ENCODE results near the gene USP24.
"Not testable (repeated sequence)": the region's sequence is repeated elsewhere in the genome, so short reads cannot be mapped to it uniquely, and the experiment has no call there.

The USP24 gene

DNA sequence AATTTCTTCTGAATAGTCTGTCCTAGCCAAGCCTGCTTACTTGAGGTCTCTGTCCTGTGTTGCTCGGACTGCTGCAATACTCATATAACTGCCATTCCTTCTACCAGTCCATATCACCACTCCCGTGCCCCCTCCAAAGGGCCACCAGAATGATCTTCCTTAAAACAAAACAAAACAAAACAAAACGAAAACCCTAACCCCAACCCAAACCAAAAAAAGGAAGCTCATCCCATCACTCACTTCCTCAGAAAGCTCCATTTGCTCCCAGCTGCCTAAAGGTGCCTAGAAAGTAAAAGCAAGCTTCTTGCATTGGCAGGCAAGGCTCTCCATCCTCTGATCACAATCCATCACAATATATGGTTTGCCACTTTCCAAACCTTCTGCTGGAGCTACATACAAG lies 20.3 kb downstream of the USP24 start:
- no peak for DNase-seq

GRCh38 chr1:55192093-55192492 lies 23.1 kb downstream of the USP24 start:
- no peak for DNase-seq

- DNase-seq, result not testable (repeated sequence)
Measured at GRCh38 chr1:55191219-55191952, 23.8 kb downstream of the USP24 start.

DNA sequence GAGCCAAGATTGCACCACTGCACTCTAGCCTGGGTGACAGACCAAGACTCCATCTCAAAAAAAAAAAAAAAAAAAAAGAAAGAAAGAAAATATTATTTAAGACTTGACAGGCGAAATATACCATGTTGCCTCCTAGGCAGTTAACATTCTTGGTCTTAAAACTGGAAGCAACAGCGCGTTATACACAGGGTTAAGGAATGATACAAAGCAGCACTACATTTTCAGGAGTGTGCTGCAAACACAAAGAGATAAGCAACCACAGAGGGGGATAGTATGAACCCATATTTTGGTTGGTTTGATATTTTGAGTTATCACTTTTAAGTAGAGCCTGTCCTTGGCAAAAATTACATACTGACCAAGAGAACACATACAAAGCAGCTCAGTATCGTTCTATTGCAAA lies 25.1 kb downstream of the USP24 start:
- DNase-seq, result no peak

DNA sequence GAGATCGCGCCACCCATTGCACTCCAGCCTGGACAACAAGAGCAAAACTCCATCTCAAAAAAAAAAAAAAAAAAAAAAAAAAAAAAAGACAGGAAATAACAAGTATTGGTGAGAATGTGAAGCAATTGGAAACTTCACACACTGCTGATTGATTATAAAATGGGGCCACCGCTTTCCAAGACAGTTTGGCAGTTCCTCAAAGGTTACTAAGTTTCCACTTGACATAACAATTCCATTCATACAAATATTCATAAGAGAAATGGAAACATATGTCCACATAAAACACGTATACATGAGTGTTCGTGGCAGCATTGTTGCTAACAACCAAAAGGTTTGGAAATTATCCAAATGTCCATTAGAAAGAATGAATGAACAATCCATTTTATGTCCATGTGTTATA lies 26.3 kb downstream of the USP24 start:
- DNase-seq, result no peak

DNA sequence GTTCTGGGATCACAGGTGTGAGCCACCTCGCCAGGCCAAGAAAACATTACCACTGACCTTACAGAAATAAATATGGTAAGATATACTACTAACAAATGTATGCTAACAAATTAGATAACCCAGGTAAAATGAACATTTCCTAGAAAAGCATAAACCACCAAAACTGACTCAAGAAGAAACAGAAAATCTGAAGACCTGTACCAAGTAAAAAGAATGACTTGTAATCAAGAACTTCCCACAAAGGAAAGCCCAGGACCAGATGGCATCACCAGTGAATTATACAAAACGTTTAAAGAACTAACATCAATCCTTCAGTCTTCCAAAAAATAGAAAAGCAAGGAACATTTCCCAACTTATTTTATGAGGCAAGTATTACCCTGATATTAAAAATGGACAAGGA lies 29.3 kb downstream of the USP24 start:
- DNase-seq, result no peak

- DNase-seq, result no peak
Measured at GRCh38 chr1:55184859-55185258, 30.3 kb downstream of the USP24 start.

DNA sequence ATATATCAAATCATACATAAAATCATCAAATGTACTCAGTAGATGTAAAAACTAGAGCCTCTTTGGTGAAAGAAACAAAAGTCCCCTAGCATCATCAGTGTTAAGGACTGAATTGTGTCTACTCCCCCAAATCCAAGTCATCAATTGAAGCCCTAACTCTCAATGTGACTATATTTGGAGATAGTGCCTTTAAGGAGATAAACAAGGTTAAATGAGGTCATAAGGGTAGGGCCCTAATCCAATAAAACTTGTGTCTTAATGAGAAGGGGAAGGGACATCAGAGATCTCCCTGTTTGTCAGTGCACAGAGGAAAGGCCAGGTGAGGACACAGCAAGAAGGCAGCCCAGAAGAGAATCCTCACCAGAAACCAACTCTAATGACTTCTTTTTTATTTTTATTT lies 33.5 kb downstream of the USP24 start:
- DNase-seq, result no peak

GRCh38 chr1:55180075-55180670 lies 35.0 kb downstream of the USP24 start:
- DNase-seq, result no peak

GRCh38 chr1:55179177-55179835 lies 35.9 kb downstream of the USP24 start:
- no peak for DNase-seq

DNA sequence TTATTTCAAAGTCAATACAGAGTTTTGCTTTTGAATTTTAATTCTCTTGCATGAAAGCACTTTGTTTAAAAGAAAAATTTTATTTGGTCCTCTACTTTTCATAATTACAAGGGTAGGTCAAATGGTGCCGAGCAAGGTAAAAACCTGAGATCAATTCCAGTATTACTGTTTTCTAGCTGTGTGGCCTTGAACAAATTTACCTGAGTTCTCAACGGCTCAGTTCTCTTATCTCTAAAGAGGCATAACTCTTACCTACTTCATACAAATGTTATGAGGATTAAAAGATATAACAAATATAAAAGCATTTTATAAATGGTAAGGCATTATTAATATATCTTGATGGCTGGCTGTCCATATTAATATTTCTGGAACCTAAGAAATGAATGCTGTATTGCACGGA lies 42.5 kb downstream of the USP24 start:
- no peak for DNase-seq

- no peak for DNase-seq
Measured at GRCh38 chr1:55172272-55172671, 42.9 kb downstream of the USP24 start.

GRCh38 chr1:55171694-55172093 lies 43.5 kb downstream of the USP24 start:
- no peak for DNase-seq

DNA sequence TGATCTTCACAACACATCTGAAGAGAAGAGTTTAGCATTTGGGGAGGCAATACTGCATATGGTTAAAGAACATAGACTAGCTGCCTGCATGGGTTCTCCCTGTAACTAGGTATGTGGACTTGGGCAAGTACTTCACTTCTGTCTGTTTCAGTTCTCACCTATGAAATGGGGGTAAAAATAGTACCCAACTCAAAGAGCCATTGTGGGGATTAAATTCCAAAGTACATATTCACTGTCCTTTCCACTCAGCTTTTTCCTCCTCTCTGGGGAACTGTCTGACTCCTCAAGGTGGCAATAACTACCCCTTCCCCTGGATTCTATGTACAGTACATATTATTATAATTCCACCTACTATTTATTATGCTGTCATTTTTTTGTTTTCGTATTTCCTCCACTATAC lies 44.7 kb downstream of the USP24 start:
- DNase-seq, result no peak

- DNase-seq, result no peak
Measured at GRCh38 chr1:55169126-55169525, 46.0 kb downstream of the USP24 start.

- DNase-seq, result no peak
Measured at GRCh38 chr1:55168353-55168752, 46.8 kb downstream of the USP24 start.

GRCh38 chr1:55167224-55167871 lies 47.8 kb downstream of the USP24 start:
- DNase-seq, result no peak

DNA sequence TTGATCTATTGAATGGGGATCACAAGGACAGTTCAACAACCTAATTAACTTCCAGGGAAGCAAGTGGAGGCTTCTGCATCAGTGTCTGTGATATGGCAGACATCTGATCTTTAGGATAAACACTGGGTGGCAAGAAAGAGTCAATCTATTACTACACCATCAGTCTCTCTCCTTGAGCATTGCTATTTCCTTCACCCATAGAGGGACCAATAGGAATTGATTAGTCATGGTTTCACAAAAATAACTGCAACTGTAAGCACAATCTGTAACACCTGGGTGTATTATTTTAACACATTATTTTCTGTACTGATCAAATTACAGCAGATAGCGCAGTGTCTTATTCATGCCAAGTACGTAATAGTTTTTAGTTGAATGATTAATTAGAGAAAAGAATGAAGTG lies 50.3 kb downstream of the USP24 start:
- DNase-seq, result no peak

DNA sequence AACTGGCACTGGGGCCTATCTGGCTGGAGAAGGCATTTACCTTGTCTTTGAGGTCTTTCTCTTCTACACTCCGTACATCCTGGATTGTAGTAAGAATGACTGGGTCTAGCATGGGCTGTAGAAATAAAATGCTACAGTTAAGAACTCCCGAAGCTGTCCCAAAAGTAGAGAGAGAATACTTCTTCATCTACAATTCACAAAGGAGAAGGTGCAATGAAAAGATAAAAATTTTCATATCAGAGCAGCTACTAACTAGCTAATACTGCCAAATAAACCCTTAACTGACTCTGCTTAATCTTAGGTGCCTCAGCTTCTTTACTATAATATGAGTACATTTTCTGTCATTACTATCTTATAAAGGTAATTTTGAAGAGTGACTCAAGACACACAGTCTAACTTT lies 55.6 kb downstream of the USP24 start:
- DNase-seq, result no peak

DNA sequence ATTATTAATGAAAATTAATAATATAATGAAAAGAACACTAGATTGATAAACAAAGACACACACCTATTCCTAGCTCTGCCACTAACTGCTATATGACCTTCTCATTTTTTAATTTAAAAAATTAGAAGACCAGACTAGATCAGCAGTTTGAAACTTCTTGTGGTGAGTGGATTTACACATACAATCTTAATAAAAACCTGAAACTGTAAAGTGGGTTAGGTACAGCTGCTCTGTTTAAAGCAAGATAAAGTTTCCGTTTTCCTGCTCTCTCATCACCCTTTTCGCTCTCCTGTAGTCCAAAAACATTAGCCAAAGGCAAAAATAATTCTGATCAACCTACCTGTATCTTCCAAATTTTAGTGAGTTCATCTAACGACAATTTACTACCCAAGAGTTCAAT lies 58.6 kb downstream of the USP24 start:
- DNase-seq, result no peak

DNA sequence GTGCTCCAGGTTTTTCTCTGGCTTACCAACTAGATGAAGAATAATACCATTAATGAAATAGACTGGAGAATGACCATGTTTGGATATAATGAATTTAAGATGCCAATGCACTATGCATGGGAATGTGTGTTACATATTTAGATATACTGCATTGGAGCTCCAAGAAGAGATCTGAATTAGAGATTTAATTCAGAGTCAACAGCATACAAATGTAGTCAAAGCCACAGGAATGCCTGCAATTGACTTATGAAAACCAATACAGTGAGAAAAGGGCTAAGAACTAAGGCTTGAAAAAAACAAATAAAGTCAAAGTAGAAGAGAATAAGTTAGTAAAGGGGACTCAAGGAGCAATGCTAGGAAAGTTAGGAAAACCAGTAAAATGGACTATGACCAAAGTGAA lies 59.1 kb downstream of the USP24 start:
- no peak for DNase-seq

DNA sequence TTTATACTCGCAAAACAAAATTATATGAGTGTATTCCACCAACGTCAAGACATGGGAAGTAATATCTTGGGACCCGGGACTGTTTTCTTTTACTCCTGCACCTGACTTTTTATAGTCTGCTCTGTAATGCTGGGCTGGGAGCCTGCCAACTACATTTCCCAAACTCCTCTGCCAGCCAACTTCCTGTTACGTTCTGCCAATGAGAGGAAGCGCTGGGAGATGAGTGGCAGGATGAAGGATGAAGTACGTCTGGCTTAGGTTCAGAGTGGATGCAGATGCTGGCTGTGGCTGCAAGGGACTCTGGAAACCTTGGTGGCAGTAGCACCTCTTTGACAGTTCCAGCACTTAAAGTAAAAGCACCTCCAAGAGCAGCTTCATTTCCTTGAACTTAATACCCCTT lies 59.6 kb downstream of the USP24 start:
- no peak for DNase-seq

DNA sequence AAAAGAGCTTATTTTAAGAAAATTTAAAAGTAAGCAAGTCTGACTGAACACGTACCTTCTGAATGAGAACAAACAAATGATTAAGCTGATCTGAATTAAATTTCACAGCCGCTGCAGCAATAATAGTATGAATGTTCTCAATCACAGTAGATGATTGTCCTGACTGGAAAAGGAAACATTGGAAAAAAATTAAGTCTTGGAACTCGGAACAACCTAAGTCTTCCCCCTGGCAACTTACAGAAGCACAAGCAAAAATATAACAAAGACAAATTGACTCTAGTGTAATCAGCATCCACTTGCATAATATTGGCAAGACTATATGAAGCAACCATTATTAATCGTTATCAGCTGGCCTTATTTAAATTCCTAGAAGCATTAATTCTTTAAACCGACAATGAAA lies 60.5 kb downstream of the USP24 start:
- no peak for DNase-seq

DNA sequence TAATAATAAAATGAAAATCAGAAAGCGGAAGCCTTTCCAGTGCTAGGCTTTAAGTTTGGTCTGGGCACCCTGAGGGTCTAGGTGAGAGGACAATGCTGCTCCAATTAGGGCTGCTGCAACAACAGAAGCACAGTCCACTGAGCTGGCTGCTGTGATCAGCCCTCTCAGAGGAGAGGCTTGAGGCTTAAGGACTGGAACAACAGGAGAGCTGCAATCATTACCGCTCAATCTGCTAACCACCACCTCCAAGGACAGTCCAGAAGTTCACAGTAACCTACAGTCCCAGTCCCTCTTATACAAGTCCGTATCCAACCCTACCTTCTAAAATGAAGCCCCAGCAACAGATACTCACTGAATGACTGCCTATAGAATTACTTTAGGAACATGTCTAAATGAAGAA lies 62.1 kb downstream of the USP24 start:
- no peak for DNase-seq

All from NCI-H1436 treated with DMSO at 0.1 percent for 48 hours (cell line).